ENCODE data around the gene PRRC2B. TPM values are rescaled to one million over a fixed set of nuclear protein-coding genes. Genes with fewer than 3 reads are reported as not detected.

Gene PRRC2B
- total RNA-seq, 2 donors from 2014 or later, result 94.7 to 197 TPM

DNA sequence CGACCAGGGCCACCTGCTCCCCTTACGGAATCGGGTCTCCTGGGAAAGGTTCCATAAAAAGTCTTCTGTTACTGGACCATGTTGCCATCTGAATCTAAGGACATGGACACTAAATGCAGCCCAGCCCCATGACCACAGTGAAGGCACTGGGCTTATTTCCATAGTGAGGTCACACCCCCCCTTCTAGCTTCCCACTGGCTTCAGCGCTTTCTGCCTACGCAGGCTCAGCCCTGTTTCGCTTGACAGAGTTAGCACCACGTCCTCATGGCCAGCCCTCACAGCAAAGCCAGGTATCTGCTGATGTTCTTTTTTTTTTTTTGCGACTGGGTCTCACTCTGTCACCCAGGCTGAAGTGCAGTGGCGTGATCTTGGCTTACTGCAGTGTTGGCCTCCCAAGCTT is 123.0 kb downstream of the PRRC2B start:
- Histone ChIP-seq H3K4me3 (no peak overlapping the region), H3K27ac (no peak overlapping the region), H3K36me3 (peaks cover 17 to 35% of the 10 kb centered on the region in 2 donors), H3K9me3 (no peaks in the 10 kb centered on the region), H3K4me1 (replicated peaks) (no peaks in the 10 kb centered on the region), H3K27me3 (replicated peaks; ENCODE audit: insufficient read depth) (no peaks in the 10 kb centered on the region)
- WGBS, result 93% methylated on average over 9 of the region's 9 CpGs
- intact Hi-C loops (cut with DNase I), result loop anchor here (10.0 kb wide), 1 partner anchor 228 kb away; the partner anchor contains the start of gene RAPGEF1
- no peak for DNase-seq (ENCODE audit: low spot score)
- TF ChIP-seq POLR2AphosphoS5 (IDR thresholded peaks at IDR 0.05) (no peak), POLR2A (IDR thresholded peaks at IDR 0.05) (no peak)
- TF ChIP-seq, protein P1, sequence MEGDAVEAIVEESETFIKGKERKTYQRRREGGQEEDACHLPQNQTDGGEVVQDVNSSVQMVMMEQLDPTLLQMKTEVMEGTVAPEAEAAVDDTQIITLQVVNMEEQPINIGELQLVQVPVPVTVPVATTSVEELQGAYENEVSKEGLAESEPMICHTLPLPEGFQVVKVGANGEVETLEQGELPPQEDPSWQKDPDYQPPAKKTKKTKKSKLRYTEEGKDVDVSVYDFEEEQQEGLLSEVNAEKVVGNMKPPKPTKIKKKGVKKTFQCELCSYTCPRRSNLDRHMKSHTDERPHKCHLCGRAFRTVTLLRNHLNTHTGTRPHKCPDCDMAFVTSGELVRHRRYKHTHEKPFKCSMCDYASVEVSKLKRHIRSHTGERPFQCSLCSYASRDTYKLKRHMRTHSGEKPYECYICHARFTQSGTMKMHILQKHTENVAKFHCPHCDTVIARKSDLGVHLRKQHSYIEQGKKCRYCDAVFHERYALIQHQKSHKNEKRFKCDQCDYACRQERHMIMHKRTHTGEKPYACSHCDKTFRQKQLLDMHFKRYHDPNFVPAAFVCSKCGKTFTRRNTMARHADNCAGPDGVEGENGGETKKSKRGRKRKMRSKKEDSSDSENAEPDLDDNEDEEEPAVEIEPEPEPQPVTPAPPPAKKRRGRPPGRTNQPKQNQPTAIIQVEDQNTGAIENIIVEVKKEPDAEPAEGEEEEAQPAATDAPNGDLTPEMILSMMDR (IDR thresholded peaks at IDR 0.05), result no peak

DNA sequence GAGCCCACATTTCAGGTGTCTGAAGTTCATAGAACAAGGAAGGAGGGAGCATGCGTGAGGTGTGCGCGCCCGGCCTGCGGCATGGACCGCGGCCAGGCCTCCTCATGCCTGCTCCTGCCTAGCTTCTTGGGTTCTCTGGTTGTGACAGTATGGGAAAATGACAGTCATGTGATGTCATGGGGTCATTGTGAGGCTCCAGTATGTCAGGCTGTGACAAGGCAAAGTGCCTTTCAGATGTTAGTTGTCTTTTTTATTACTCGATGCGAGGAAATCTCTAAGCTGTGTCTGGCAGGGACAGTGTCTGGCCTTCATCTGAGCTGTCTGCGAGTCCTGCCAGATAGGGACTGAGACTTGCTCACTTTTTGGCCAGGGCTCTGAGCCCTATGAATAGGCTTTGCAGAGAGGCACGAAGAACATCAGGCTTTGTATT is 123.9 kb downstream of the PRRC2B start:
- H3K9me3 ChIP-seq, result no peaks in the 10 kb centered on the region
- intact Hi-C loops (cut with DNase I), result loop anchor here (10.0 kb wide), 1 partner anchor 227 kb away; the partner anchor contains the start of gene RAPGEF1
- peaks cover 17 to 32% of the 10 kb centered on the region in 2 donors for H3K36me3 ChIP-seq
- no peak for TF ChIP-seq POLR2A (IDR thresholded peaks at IDR 0.05)
- TF ChIP-seq, protein P1 (IDR thresholded peaks at IDR 0.05), result no peak
- no peak for TF ChIP-seq POLR2AphosphoS5 (IDR thresholded peaks at IDR 0.05)
- no peaks in the 10 kb centered on the region for H3K4me1 ChIP-seq (replicated peaks)
- DNase-seq (ENCODE audit: low spot score), result no peak
- no peaks in the 10 kb centered on the region for H3K27me3 ChIP-seq (replicated peaks; ENCODE audit: insufficient read depth)
- H3K4me3 ChIP-seq, result no peak overlapping the region
- 83% methylated on average over 11 of the region's 11 CpGs for WGBS
- no peak overlapping the region for H3K27ac ChIP-seq

DNA sequence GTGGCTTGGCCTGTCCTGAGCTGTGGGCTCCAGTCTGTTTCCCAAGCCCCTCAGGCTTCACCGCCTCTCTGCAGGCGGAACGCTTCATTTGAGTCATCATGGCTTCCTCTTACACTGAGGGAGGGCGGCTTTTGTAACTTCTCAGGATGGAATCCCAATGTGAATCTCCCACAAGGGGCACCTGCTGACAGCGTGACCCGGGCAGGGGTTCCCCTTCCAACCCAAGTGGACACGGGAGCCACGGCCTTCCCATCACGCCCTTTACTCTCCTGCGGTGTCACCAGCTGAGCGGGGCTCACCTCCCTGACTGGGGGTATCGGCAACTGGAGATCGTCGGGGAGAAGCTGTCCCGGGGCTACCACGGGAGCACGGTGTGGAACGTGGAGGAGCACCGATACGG is 124.7 kb downstream of the PRRC2B start:
- Histone ChIP-seq H3K27me3 (replicated peaks; ENCODE audit: insufficient read depth) (no peaks in the 10 kb centered on the region), H3K9me3 (no peaks in the 10 kb centered on the region), H3K4me1 (replicated peaks) (no peaks in the 10 kb centered on the region), H3K27ac (no peak overlapping the region), H3K4me3 (no peak overlapping the region), H3K36me3 (peaks cover 19 to 32% of the 10 kb centered on the region in 2 donors)
- intact Hi-C loops (cut with DNase I), result loop anchor here (10.0 kb wide), 1 partner anchor 226 kb away; the partner anchor contains the start of gene RAPGEF1
- TF ChIP-seq, protein P1 (IDR thresholded peaks at IDR 0.05), result no peak
- TF ChIP-seq POLR2AphosphoS5 (IDR thresholded peaks at IDR 0.05) (no peak), POLR2A (IDR thresholded peaks at IDR 0.05) (no peak)
- no peak for DNase-seq (ENCODE audit: low spot score)
- 97% methylated on average over 20 of the region's 20 CpGs for WGBS

DNA sequence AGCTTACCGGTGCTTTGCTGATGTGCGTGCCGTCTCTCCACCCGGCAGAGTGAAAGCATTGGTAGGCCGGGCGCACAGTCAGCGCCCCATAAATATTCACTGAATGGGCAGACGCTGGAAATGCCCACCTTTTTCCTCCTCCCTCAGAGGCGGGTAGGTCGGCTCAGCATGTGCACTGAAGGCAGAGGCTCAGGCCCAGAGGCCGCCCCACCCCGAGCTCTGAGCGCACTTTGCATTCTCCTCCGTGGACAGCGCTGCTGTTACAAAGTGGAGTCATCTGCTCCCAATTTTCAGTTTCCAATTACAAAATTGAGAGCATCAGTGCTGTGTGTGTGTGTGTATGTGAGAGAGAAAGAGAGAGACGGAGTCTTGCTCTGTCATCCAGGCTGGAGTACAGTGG is 126.6 kb downstream of the PRRC2B start:
- H3K27me3 ChIP-seq (replicated peaks; ENCODE audit: insufficient read depth), result no peaks in the 10 kb centered on the region
- no peaks in the 10 kb centered on the region for H3K4me1 ChIP-seq (replicated peaks)
- no peak for DNase-seq (ENCODE audit: low spot score)
- peaks cover 19 to 32% of the 10 kb centered on the region in 2 donors for H3K36me3 ChIP-seq
- H3K4me3 ChIP-seq, result no peak overlapping the region
- TF ChIP-seq POLR2A (IDR thresholded peaks at IDR 0.05) (no peak), POLR2AphosphoS5 (IDR thresholded peaks at IDR 0.05) (no peak)
- TF ChIP-seq, protein P1 (IDR thresholded peaks at IDR 0.05), result no peak
- intact Hi-C loops (cut with DNase I), result no loop called here
- 77% methylated on average over 16 of the region's 16 CpGs for WGBS
- H3K9me3 ChIP-seq, result no peaks in the 10 kb centered on the region
- no peak overlapping the region for H3K27ac ChIP-seq

DNA sequence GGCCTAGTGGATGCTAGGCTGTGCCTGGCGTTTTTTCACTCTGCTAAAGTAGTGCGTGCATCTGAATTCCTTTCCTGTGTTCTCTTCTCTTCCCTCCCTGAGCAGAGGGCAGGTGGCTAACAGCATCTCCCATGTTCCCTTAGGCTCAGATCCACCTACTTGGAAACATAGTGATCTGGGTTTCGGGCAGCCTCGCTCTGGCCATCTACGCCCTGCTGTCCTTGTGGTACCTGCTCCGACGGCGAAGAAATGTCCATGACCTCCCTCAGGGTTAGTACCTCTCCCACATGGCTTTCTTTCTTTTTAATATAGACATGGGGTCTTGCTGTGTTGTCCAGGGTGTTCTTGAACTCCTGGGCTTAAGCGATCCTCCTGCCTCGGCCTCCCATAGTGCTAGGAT is 127.3 kb downstream of the PRRC2B start:
- 95% methylated on average over 10 of the region's 10 CpGs for WGBS
- Histone ChIP-seq H3K36me3 (peaks cover 19 to 31% of the 10 kb centered on the region in 2 donors), H3K9me3 (no peaks in the 10 kb centered on the region), H3K27ac (no peak overlapping the region), H3K4me1 (replicated peaks) (no peaks in the 10 kb centered on the region), H3K4me3 (no peak overlapping the region), H3K27me3 (replicated peaks; ENCODE audit: insufficient read depth) (no peaks in the 10 kb centered on the region)
- no peak for TF ChIP-seq POLR2AphosphoS5 (IDR thresholded peaks at IDR 0.05)
- DNase-seq (ENCODE audit: low spot score), result no peak
- intact Hi-C loops (cut with DNase I), result no loop called here

Measured in prostate gland (tissue), 2 donors.